Sigmoid colon (tissue), 7 donors: ENCODE data around the gene ATXN1L. TPM values are rescaled to one million over a fixed set of nuclear protein-coding genes. Genes with fewer than 3 reads are reported as not detected.

Source experiments
- DNase-seq: peaks from one replicate; pipeline ENCODE4 v3.0.0-alpha.2; 2019
- H3K27ac ChIP-seq, 4 donors: fragments of 200-600 bp; sonication (generic); one replicate each; pipeline ENCODE4 v1.5.1; 2016 to 2019; ENCODE audit warnings: mild to moderate bottlenecking in 1 of 4
- H3K27me3 ChIP-seq, 3 donors: fragments of 200-600 bp; sonication (generic); one replicate each; pipeline ENCODE4 v1.5.1; 2019; ENCODE audit warnings: mild to moderate bottlenecking in 1 of 3
- H3K36me3 ChIP-seq, 4 donors: fragments of 200-600 bp; sonication (generic); one replicate each; pipeline ENCODE4 v1.5.1; 2016 to 2019
- H3K4me1 ChIP-seq, 4 donors: fragments of 200-600 bp; sonication (generic); one replicate each; pipeline ENCODE4 v1.5.1; 2017 to 2019
- H3K4me3 ChIP-seq, 4 donors: fragments of 200-600 bp; sonication (generic); one replicate each; pipeline ENCODE4 v1.5.1; 2017 to 2019; ENCODE audit warnings: mild to moderate bottlenecking in 2 of 4, moderate library complexity in 1 of 4
- H3K9me3 ChIP-seq, 4 donors: fragments of 200-600 bp in 3 of 4; sonication (generic) in 3 of 4; one replicate each; pipeline versions ENCODE4 v1.5.1 to v1.6.1; 2013 to 2019
- CTCF ChIP-seq, 4 experiments: fragments of 450-650 bp in 3 of 4; fragments of 200-600 bp in 1 of 4; IDR thresholded peaks; one replicate each; pipeline ENCODE4 v1.5.1; 2016 to 2019; ENCODE audit warnings: antibody characterized with exemption in 4 of 4, mild to moderate bottlenecking in 3 of 4, moderate library complexity in 2 of 4
- EP300 ChIP-seq, 4 donors: sonication (generic); formaldehyde crosslinking; IDR thresholded peaks; one replicate each; pipeline ENCODE4 v1.6.1; 2017; ENCODE audit warnings: antibody characterized with exemption in 4 of 4
- POLR2A ChIP-seq, 2 donors: fragments of 450-650 bp; IDR thresholded peaks; one replicate each; pipeline ENCODE4 v1.6.1; 2016; ENCODE audit warnings: antibody characterized with exemption in 2 of 2, mild to moderate bottlenecking in 2 of 2, moderate library complexity in 2 of 2
- POLR2AphosphoS5 ChIP-seq, 4 donors: sonication (generic); formaldehyde crosslinking; IDR thresholded peaks; one replicate each; pipeline ENCODE4 v1.6.1; 2017; ENCODE audit warnings: antibody characterized with exemption in 4 of 4
- WGBS, 2 donors: extraction: QIAGEN DNeasy Blood & Tissue Kit; methylation state at CpG; one replicate each; pipeline ENCODE4 v1.1.7; 2013; 5-methylcytosine and 5-hydroxymethylcytosine counted together
- intact Hi-C: fragments of 100-400 bp; cut with DNase I; formaldehyde crosslinking; loops from one replicate; pipeline ENCODE4 v1.15.1; 2023
- polyA plus RNA-seq, 3 donors: library from polyadenylated mRNA; stranded (reverse); fragments of 200-250 nt; gene quantifications; one replicate each; pipeline ENCODE4 v1.2.3, GENCODE V29; 2013
- total RNA-seq, 4 donors: library from RNA; depleted of rRNA; stranded (reverse); fragments of >200 nt; gene quantifications; one replicate each; pipeline ENCODE4 v1.1.0, GENCODE V29; 2016
- donor health status: healthy with polysubstance abuse.
- donor health status: Bipolar disorder and iron deficiency.
- donor health status: healthy.

Gene ATXN1L
- total and polyA plus RNA-seq, 7 donors = 6.6 to 25.0 (median 22.8) TPM

- DNase-seq = no peak
Measured at GRCh38 chr16:71852158-71852557, 6.4 kb downstream of the ATXN1L start.

GRCh38 chr16:71852561-71852960 is 6.8 kb downstream of the ATXN1L start:
- peaks cover 0 to 29% (median 10%) of the 10 kb centered on the region in 4 donors for H3K4me1 ChIP-seq
- no peak for DNase-seq
- intact Hi-C loops = no loop called here
- no peak overlapping the region for H3K4me3 ChIP-seq
- WGBS, 2 donors = 97 to 99% methylated on average over 4 of the region's 4 CpGs
- no peak for TF ChIP-seq CTCF (IDR thresholded peaks at IDR 0.05)
- TF ChIP-seq POLR2AphosphoS5 (IDR thresholded peaks at IDR 0.05) = no peak
- TF ChIP-seq EP300 (IDR thresholded peaks at IDR 0.05) = no peak
- no peak for TF ChIP-seq POLR2A (IDR thresholded peaks at IDR 0.05)
- no peaks in the 10 kb centered on the region for H3K9me3 ChIP-seq
- H3K27ac ChIP-seq = no peak overlapping the region
- peaks cover 10 to 55% (median 35%) of the 10 kb centered on the region in 4 donors for H3K36me3 ChIP-seq
- no peaks in the 10 kb centered on the region for H3K27me3 ChIP-seq

More at GRCh38 chr16:71852158-71852557, 6.4 kb downstream of the ATXN1L start:
- Histone ChIP-seq H3K4me1 (peaks cover 0 to 33% (median 14%) of the 10 kb centered on the region in 4 donors), H3K27ac (no peak overlapping the region), H3K9me3 (no peaks in the 10 kb centered on the region), H3K4me3 (no peak overlapping the region), H3K27me3 (no peaks in the 10 kb centered on the region), H3K36me3 (peaks cover 10 to 55% (median 35%) of the 10 kb centered on the region in 4 donors)
- TF ChIP-seq POLR2AphosphoS5 (IDR thresholded peaks at IDR 0.05) (no peak), POLR2A (IDR thresholded peaks at IDR 0.05) (no peak), EP300 (IDR thresholded peaks at IDR 0.05) (no peak), CTCF (IDR thresholded peaks at IDR 0.05) (no peak)
- WGBS, 2 donors = 84 to 91% methylated on average over 3 of the region's 3 CpGs
- intact Hi-C loops = no loop called here

- Histone ChIP-seq H3K27ac (no peak overlapping the region), H3K36me3 (peaks cover 6 to 48% (median 34%) of the 10 kb centered on the region in 4 donors), H3K9me3 (no peaks in the 10 kb centered on the region), H3K4me1 (peaks cover 0 to 27% (median 9%) of the 10 kb centered on the region in 4 donors), H3K27me3 (no peaks in the 10 kb centered on the region), H3K4me3 (no peak overlapping the region)
- DNase-seq = no peak
- 76 to 84% methylated on average over 4 of the region's 4 CpGs for WGBS, 2 donors
- intact Hi-C loops = no loop called here
- TF ChIP-seq POLR2AphosphoS5 (IDR thresholded peaks at IDR 0.05) (no peak), EP300 (IDR thresholded peaks at IDR 0.05) (no peak), POLR2A (IDR thresholded peaks at IDR 0.05) (no peak), CTCF (IDR thresholded peaks at IDR 0.05) (no peak)
Measured at GRCh38 chr16:71853413-71853812, 7.6 kb downstream of the ATXN1L start.

- Histone ChIP-seq H3K36me3 (peaks cover 6 to 42% (median 26%) of the 10 kb centered on the region in 4 donors), H3K27ac (peak overlapping the region in 1 of 4 donors; percentile 28), H3K4me1 (peaks cover 0 to 35% (median 14%) of the 10 kb centered on the region in 4 donors), H3K4me3 (no peak overlapping the region), H3K9me3 (no peaks in the 10 kb centered on the region), H3K27me3 (no peaks in the 10 kb centered on the region)
- TF ChIP-seq POLR2AphosphoS5 (IDR thresholded peaks at IDR 0.05) = no peak
- TF ChIP-seq CTCF (IDR thresholded peaks at IDR 0.05) = no peak
- no peak for TF ChIP-seq POLR2A (IDR thresholded peaks at IDR 0.05)
- no peak for TF ChIP-seq EP300 (IDR thresholded peaks at IDR 0.05)
- no peak for DNase-seq
- intact Hi-C loops = no loop called here
- 90 to 92% methylated on average over 4 of the region's 4 CpGs for WGBS, 2 donors
Measured at GRCh38 chr16:71854369-71854948, 8.7 kb downstream of the ATXN1L start.
